Measurements from ENCODE around the gene REEP3.
"Not testable (repeated sequence)": the region's sequence is repeated elsewhere in the genome, so short reads cannot be mapped to it uniquely, and the experiment has no call there.

Gene REEP3

GRCh38 chr10:63498665-63499064, 22.5 kb upstream of the REEP3 start:
- TF ChIP-seq ZFX (IDR thresholded peaks at IDR 0.05; ENCODE audit: borderline replicate concordance) (no peak), CTCF (IDR thresholded peaks at IDR 0.05) (no peak)
- no peak overlapping the region for H3K27ac ChIP-seq

GRCh38 chr10:63500551-63500950, 20.6 kb upstream of the REEP3 start:
- not testable (repeated sequence) for H3K27ac ChIP-seq

- H3K27ac ChIP-seq, result no peak overlapping the region
- TF ChIP-seq CTCF (IDR thresholded peaks at IDR 0.05) (no peak), ZFX (IDR thresholded peaks at IDR 0.05; ENCODE audit: borderline replicate concordance) (no peak)
These were observed 19.2 kb upstream of the REEP3 start for GRCh38 chr10:63501954-63502353.

GRCh38 chr10:63502832-63503231, 18.4 kb upstream of the REEP3 start:
- no peak overlapping the region for H3K27ac ChIP-seq
- TF ChIP-seq ZFX (IDR thresholded peaks at IDR 0.05; ENCODE audit: borderline replicate concordance), result no peak
- TF ChIP-seq CTCF (IDR thresholded peaks at IDR 0.05), result no peak

- TF ChIP-seq CTCF (IDR thresholded peaks at IDR 0.05) (no peak), ZFX (IDR thresholded peaks at IDR 0.05; ENCODE audit: borderline replicate concordance) (no peak)
- H3K27ac ChIP-seq, result no peak overlapping the region
These were observed 17.8 kb upstream of the REEP3 start for GRCh38 chr10:63503395-63503794.

GRCh38 chr10:63504145-63504881, 16.9 kb upstream of the REEP3 start:
- no peak overlapping the region for H3K27ac ChIP-seq
- TF ChIP-seq CTCF (IDR thresholded peaks at IDR 0.05) (no peak), ZFX (IDR thresholded peaks at IDR 0.05; ENCODE audit: borderline replicate concordance) (no peak)

GRCh38 chr10:63505562-63505961, 15.6 kb upstream of the REEP3 start:
- no peak for TF ChIP-seq ZFX (IDR thresholded peaks at IDR 0.05; ENCODE audit: borderline replicate concordance)
- no peak overlapping the region for H3K27ac ChIP-seq

- no peak overlapping the region for H3K27ac ChIP-seq
- TF ChIP-seq ZFX (IDR thresholded peaks at IDR 0.05; ENCODE audit: borderline replicate concordance) (no peak), CTCF (IDR thresholded peaks at IDR 0.05) (no peak)
These were observed 14.6 kb upstream of the REEP3 start for GRCh38 chr10:63506554-63506953.
